ENCODE results near the gene ZSWIM4. TPM values are rescaled to one million over a fixed set of nuclear protein-coding genes. Genes with fewer than 3 reads are reported as not detected.

Gene ZSWIM4
- polyA plus RNA-seq, 1 donor from 2014 or later = 4.7 TPM

GRCh38 chr19:13830114-13830740 lies 35.0 kb downstream of the ZSWIM4 start:
- Histone ChIP-seq H3F3A (ENCODE audit: insufficient read depth, low read length, poor library complexity, severe bottlenecking) (no peaks in the 10 kb centered on the region), H2AFZ (ENCODE audit: low read depth, low read length) (no peak overlapping the region), H3K27ac (ENCODE audit: low read length) (no peak overlapping the region), H3K9me2 (ENCODE audit: insufficient read depth, low read length) (no peaks in the 10 kb centered on the region), H3K4me2 (ENCODE audit: low read length) (no peak overlapping the region), H3K79me2 (replicated peaks; ENCODE audit: insufficient read depth, low read length) (no peaks in the 10 kb centered on the region), H3K4me3 (ENCODE audit: low read length) (no peak overlapping the region), H4K20me1 (ENCODE audit: insufficient read depth) (no peaks in the 10 kb centered on the region), H3K36me3 (ENCODE audit: insufficient read depth, low read length) (peaks cover 10% of the 10 kb centered on the region), H3K9ac (ENCODE audit: low read length) (no peak overlapping the region), H3K27me3 (ENCODE audit: insufficient read depth, low read depth, low read length) (no peaks in the 10 kb centered on the region), H3K9me3 (ENCODE audit: low read length) (no peaks in the 10 kb centered on the region)
- no peak for TF ChIP-seq SMC3 (conservative IDR thresholded peaks at IDR 0.05; ENCODE audit: poor library complexity)
- no peak for TF ChIP-seq CTCF (IDR thresholded peaks at IDR 0.05; ENCODE audit: poor library complexity, severe bottlenecking)
- TF ChIP-seq EP300 (conservative IDR thresholded peaks at IDR 0.05; ENCODE audit: poor library complexity, severe bottlenecking) = no peak
- no peak for TF ChIP-seq MXI1 (conservative IDR thresholded peaks at IDR 0.05; ENCODE audit: poor library complexity, severe bottlenecking)
- TF ChIP-seq EZH2 (IDR thresholded peaks at IDR 0.05; ENCODE audit: borderline replicate concordance, insufficient read depth, low read length, poor library complexity, severe bottlenecking) = no peak
- TF ChIP-seq POLR2AphosphoS5 (IDR thresholded peaks at IDR 0.05) = no peak
- no peak for TF ChIP-seq TAF1 (IDR thresholded peaks at IDR 0.05; ENCODE audit: low read depth)
- TF ChIP-seq RAD21 (conservative IDR thresholded peaks at IDR 0.05) = no peak
- no peak for TF ChIP-seq REST (IDR thresholded peaks at IDR 0.05; ENCODE audit: borderline replicate concordance)

- TF ChIP-seq CTCF (IDR thresholded peaks at IDR 0.05; ENCODE audit: poor library complexity, severe bottlenecking) (no peak), EZH2 (IDR thresholded peaks at IDR 0.05; ENCODE audit: borderline replicate concordance, insufficient read depth, low read length, poor library complexity, severe bottlenecking) (no peak), RAD21 (conservative IDR thresholded peaks at IDR 0.05) (no peak), POLR2AphosphoS5 (IDR thresholded peaks at IDR 0.05) (no peak), TAF1 (IDR thresholded peaks at IDR 0.05; ENCODE audit: low read depth) (no peak), MXI1 (conservative IDR thresholded peaks at IDR 0.05; ENCODE audit: poor library complexity, severe bottlenecking) (no peak), REST (IDR thresholded peaks at IDR 0.05; ENCODE audit: borderline replicate concordance) (no peak), EP300 (conservative IDR thresholded peaks at IDR 0.05; ENCODE audit: poor library complexity, severe bottlenecking) (no peak), SMC3 (conservative IDR thresholded peaks at IDR 0.05; ENCODE audit: poor library complexity) (no peak)
- Histone ChIP-seq H3K9me3 (ENCODE audit: low read length) (no peaks in the 10 kb centered on the region), H3K36me3 (ENCODE audit: insufficient read depth, low read length) (peaks cover 3% of the 10 kb centered on the region), H3K27ac (ENCODE audit: low read length) (no peak overlapping the region), H3K27me3 (ENCODE audit: insufficient read depth, low read depth, low read length) (no peaks in the 10 kb centered on the region), H3K4me3 (ENCODE audit: low read length) (no peak overlapping the region), H3K4me2 (ENCODE audit: low read length) (no peak overlapping the region), H4K20me1 (ENCODE audit: insufficient read depth) (no peaks in the 10 kb centered on the region), H3K9me2 (ENCODE audit: insufficient read depth, low read length) (no peaks in the 10 kb centered on the region), H3F3A (ENCODE audit: insufficient read depth, low read length, poor library complexity, severe bottlenecking) (no peaks in the 10 kb centered on the region), H2AFZ (ENCODE audit: low read depth, low read length) (no peak overlapping the region), H3K79me2 (replicated peaks; ENCODE audit: insufficient read depth, low read length) (no peaks in the 10 kb centered on the region), H3K9ac (ENCODE audit: low read length) (no peak overlapping the region)
Measured at GRCh38 chr19:13830741-13831536, 35.7 kb downstream of the ZSWIM4 start.

Data from neural cell (in vitro differentiated cells).